ENCODE results near the gene C6. TPM values are rescaled to one million over a fixed set of nuclear protein-coding genes. Genes with fewer than 3 reads are reported as not detected.

The C6 gene
- total RNA-seq, 1 experiment from 2014 or later, result not detected

GRCh38 chr5:41095324-41096101 is 117.8 kb downstream of the C6 start:
- no peaks in the 10 kb centered on the region for H3K79me1 ChIP-seq (ENCODE audit: insufficient read depth, low read depth, low read length, poor library complexity, severe bottlenecking)
- no peaks in the 10 kb centered on the region for H4K20me1 ChIP-seq (ENCODE audit: control insufficient read depth, insufficient read depth, insufficient read length)
- no peak overlapping the region for H3K56ac ChIP-seq (ENCODE audit: insufficient read length, low read depth, low read length)
- H2BK20ac ChIP-seq (ENCODE audit: low read depth, low read length, poor library complexity, severe bottlenecking), result no peak overlapping the region
- no peaks in the 10 kb centered on the region for H3K9me3 ChIP-seq (ENCODE audit: control insufficient read depth, low read depth, low read length)
- no peak overlapping the region for H4K91ac ChIP-seq (ENCODE audit: insufficient read length, low read depth, low read length)
- H2BK120ac ChIP-seq (ENCODE audit: low read depth, low read length, poor library complexity, severe bottlenecking), result no peak overlapping the region
- H3K27ac Mint-ChIP-seq, result no peak overlapping the region
- H3K4me1 Mint-ChIP-seq, result no peaks in the 10 kb centered on the region
- no peak overlapping the region for H3K27ac ChIP-seq (ENCODE audit: insufficient read length, low read depth, low read length)
- no peak for DNase-seq
- no peak overlapping the region for H3K4me2 ChIP-seq (ENCODE audit: insufficient read depth, insufficient read length, low read length)
- WGBS (ENCODE audit: extremely low coverage, insufficient read length, low lambda C conversion rate), result no CpG with 5 or more reads among the region's 5 CpGs
- H3K27me3 Mint-ChIP-seq (ENCODE audit: low read depth), result no peaks in the 10 kb centered on the region
- no peaks in the 10 kb centered on the region for H3K27me3 ChIP-seq (ENCODE audit: insufficient read depth, low read length)
- peak overlapping the region; percentile 96 for H4K8ac ChIP-seq (replicated peaks; ENCODE audit: insufficient read length, low read depth, low read length)
- no peak overlapping the region for H2BK12ac ChIP-seq (ENCODE audit: insufficient read length, low read depth, low read length)
- H3K4me1 ChIP-seq (ENCODE audit: insufficient read depth, low read length), result peaks cover 2% of the 10 kb centered on the region; the same call in 1 of the 2 replicates
- no peak overlapping the region for H2BK15ac ChIP-seq (ENCODE audit: low read depth, low read length)
- peaks cover 0 to 3% of the 10 kb centered on the region in 2 experiments; a peak in 2 of 5 replicates for H3K9me3 Mint-ChIP-seq
- H2BK5ac ChIP-seq (ENCODE audit: insufficient read length, low read length), result no peak overlapping the region
- H3K23me2 ChIP-seq (ENCODE audit: insufficient read length, low read depth, low read length, poor library complexity, severe bottlenecking), result no peaks in the 10 kb centered on the region
- no peak overlapping the region for H3K18ac ChIP-seq (ENCODE audit: insufficient read length, low read depth, low read length)
- H3T11ph ChIP-seq (ENCODE audit: low read length), result no peak overlapping the region
- H2AFZ ChIP-seq (ENCODE audit: low read length), result no peak overlapping the region
- H3K23ac ChIP-seq (ENCODE audit: insufficient read length, low read depth, low read length), result no peak overlapping the region
- H3K9ac ChIP-seq (ENCODE audit: extremely low read depth, insufficient read length, low read length), result no peak overlapping the region
- H4K5ac ChIP-seq (ENCODE audit: insufficient read length, low read depth, low read length), result no peak overlapping the region
- no peak overlapping the region for H3K14ac ChIP-seq (ENCODE audit: insufficient read depth, low read length)
- no peak overlapping the region for H2AK5ac ChIP-seq (ENCODE audit: insufficient read length, low read length)
- TF ChIP-seq, protein P1, sequence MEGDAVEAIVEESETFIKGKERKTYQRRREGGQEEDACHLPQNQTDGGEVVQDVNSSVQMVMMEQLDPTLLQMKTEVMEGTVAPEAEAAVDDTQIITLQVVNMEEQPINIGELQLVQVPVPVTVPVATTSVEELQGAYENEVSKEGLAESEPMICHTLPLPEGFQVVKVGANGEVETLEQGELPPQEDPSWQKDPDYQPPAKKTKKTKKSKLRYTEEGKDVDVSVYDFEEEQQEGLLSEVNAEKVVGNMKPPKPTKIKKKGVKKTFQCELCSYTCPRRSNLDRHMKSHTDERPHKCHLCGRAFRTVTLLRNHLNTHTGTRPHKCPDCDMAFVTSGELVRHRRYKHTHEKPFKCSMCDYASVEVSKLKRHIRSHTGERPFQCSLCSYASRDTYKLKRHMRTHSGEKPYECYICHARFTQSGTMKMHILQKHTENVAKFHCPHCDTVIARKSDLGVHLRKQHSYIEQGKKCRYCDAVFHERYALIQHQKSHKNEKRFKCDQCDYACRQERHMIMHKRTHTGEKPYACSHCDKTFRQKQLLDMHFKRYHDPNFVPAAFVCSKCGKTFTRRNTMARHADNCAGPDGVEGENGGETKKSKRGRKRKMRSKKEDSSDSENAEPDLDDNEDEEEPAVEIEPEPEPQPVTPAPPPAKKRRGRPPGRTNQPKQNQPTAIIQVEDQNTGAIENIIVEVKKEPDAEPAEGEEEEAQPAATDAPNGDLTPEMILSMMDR (conservative IDR thresholded peaks at IDR 0.05), result no peak
- H3K79me2 ChIP-seq (ENCODE audit: insufficient read depth, low read length), result no peaks in the 10 kb centered on the region
- no peak overlapping the region for H3K4ac ChIP-seq (ENCODE audit: low read depth, low read length)
- H3K36me3 Mint-ChIP-seq (ENCODE audit: insufficient read depth in 1 of 3, low read depth in 3 of 3), result no peaks in the 10 kb centered on the region; a peak in 1 of 7 replicates
- no peak overlapping the region for H3K4me3 Mint-ChIP-seq
